Liver (tissue), 9 donors: ENCODE measurements around the gene RAB4A. TPM values are rescaled to one million over a fixed set of nuclear protein-coding genes. Genes with fewer than 3 reads are reported as not detected.
A peak's percentile ranks its signal among the peaks of the same experiment; 100 is the strongest.

Source experiments
- DNase-seq: peaks from one replicate; pipeline ENCODE4 v3.0.0-alpha.2; 2017; ENCODE audit warnings: low spot score
- H3K27ac ChIP-seq, 2 donors: one replicate each; pipeline ENCODE4 v1.7.0; 2013; ENCODE audit warnings: inconsistent platforms in 2 of 2, low read length in 2 of 2, control low read depth in 1 of 2, low read depth in 1 of 2, mild to moderate bottlenecking in 1 of 2
- H3K27me3 ChIP-seq, 4 donors: one replicate each; pipeline versions ENCODE4 v1.6.1 to v1.7.0; 2013; ENCODE audit warnings: low read length in 3 of 4, inconsistent platforms in 1 of 4, mild to moderate bottlenecking in 1 of 4, moderate library complexity in 1 of 4; ENCODE audit not compliant: control insufficient read depth in 4 of 4, insufficient read depth in 4 of 4
- H3K36me3 ChIP-seq, 4 donors: one replicate each; pipeline versions ENCODE4 v1.6.1 to v1.7.0; 2013; ENCODE audit warnings: low read length in 3 of 4, mild to moderate bottlenecking in 3 of 4, low read depth in 1 of 4, moderate library complexity in 1 of 4; ENCODE audit not compliant: control insufficient read depth in 4 of 4, insufficient read depth in 3 of 4
- H3K4me1 ChIP-seq, 4 donors: one replicate each; pipeline versions ENCODE4 v1.6.1 to v1.7.0; 2013; ENCODE audit warnings: low read length in 3 of 4, mild to moderate bottlenecking in 3 of 4, moderate library complexity in 1 of 4; ENCODE audit not compliant: control insufficient read depth in 4 of 4, insufficient read depth in 4 of 4
- H3K4me3 ChIP-seq, 3 donors: one replicate each; pipeline versions ENCODE4 v1.6.1 to v1.7.0; 2013; ENCODE audit warnings: low read length in 3 of 3, control low read depth in 1 of 3, low read depth in 1 of 3, mild to moderate bottlenecking in 1 of 3
- H3K9ac ChIP-seq, 2 donors: one replicate each; pipeline ENCODE4 v1.7.0; 2013; ENCODE audit warnings: low read length in 2 of 2, mild to moderate bottlenecking in 2 of 2, moderate library complexity in 2 of 2, control low read depth in 1 of 2, low read depth in 1 of 2
- H3K9me3 ChIP-seq, 4 donors: one replicate each; pipeline versions ENCODE4 v1.6.1 to v1.7.0; 2013; ENCODE audit warnings: low read length in 3 of 4; ENCODE audit not compliant: control insufficient read depth in 4 of 4
- ATF3 ChIP-seq: IDR thresholded peaks from 2 replicates; pipeline ENCODE4 v1.6.1; 2016; ENCODE audit warnings: antibody characterized with exemption
- CTCF ChIP-seq: fragments of 150-350 bp; IDR thresholded peaks from 2 replicates; pipeline ENCODE4 v1.5.1; 2017; ENCODE audit warnings: improper control_type of control experiment, low read depth, low read length; ENCODE audit not compliant: missing input control
- EGR1 ChIP-seq, 2 donors: IDR thresholded peaks; 2 replicates each; pipeline ENCODE4 v1.6.1; 2016 to 2018; ENCODE audit warnings: antibody characterized with exemption in 2 of 2, low read depth in 2 of 2
- FOXA1 ChIP-seq: IDR thresholded peaks from 2 replicates; pipeline ENCODE4 v1.6.1; 2016; ENCODE audit warnings: antibody characterized with exemption
- FOXA2 ChIP-seq: IDR thresholded peaks from 2 replicates; pipeline ENCODE4 v1.6.1; 2016; ENCODE audit warnings: antibody characterized with exemption
- GABPA ChIP-seq, 2 donors: IDR thresholded peaks in 1 of 2; conservative IDR thresholded peaks in 1 of 2; 2 replicates each; pipeline ENCODE4 v1.6.1; 2016; ENCODE audit warnings: antibody characterized with exemption in 2 of 2, mild to moderate bottlenecking in 1 of 2, moderate library complexity in 1 of 2
- HNF4A ChIP-seq, 2 donors: conservative IDR thresholded peaks; 2 replicates each; pipeline ENCODE4 v1.6.1; 2016; ENCODE audit warnings: antibody characterized with exemption in 2 of 2, mild to moderate bottlenecking in 2 of 2
- HNF4G ChIP-seq: IDR thresholded peaks from 2 replicates; pipeline ENCODE4 v1.6.1; 2016; ENCODE audit warnings: antibody characterized with exemption
- JUND ChIP-seq, 2 donors: IDR thresholded peaks; 2 replicates each; pipeline ENCODE4 v1.6.1; 2016; ENCODE audit warnings: antibody characterized with exemption in 2 of 2
- MAX ChIP-seq: IDR thresholded peaks from 2 replicates; pipeline ENCODE4 v1.6.1; 2016; ENCODE audit warnings: antibody characterized with exemption
- NR2F2 ChIP-seq: IDR thresholded peaks from 2 replicates; pipeline ENCODE4 v1.6.1; 2016; ENCODE audit warnings: antibody characterized with exemption
- RAD21 ChIP-seq, 2 donors: IDR thresholded peaks; 2 replicates each; pipeline ENCODE4 v1.6.1; 2016; ENCODE audit warnings: antibody characterized with exemption in 2 of 2, mild to moderate bottlenecking in 2 of 2
- REST ChIP-seq: IDR thresholded peaks from 2 replicates; pipeline ENCODE4 v1.6.1; 2016; ENCODE audit warnings: antibody characterized with exemption, mild to moderate bottlenecking
- RXRA ChIP-seq, 2 donors: IDR thresholded peaks; 2 replicates each; pipeline ENCODE4 v1.6.1; 2017 to 2018; ENCODE audit warnings: antibody characterized with exemption in 2 of 2, mild to moderate bottlenecking in 1 of 2
- SP1 ChIP-seq: IDR thresholded peaks from 2 replicates; pipeline ENCODE4 v1.6.1; 2018; ENCODE audit warnings: antibody characterized with exemption, mild to moderate bottlenecking
- TAF1 ChIP-seq: conservative IDR thresholded peaks from 2 replicates; pipeline ENCODE4 v1.6.1; 2016; ENCODE audit warnings: antibody characterized with exemption, mild to moderate bottlenecking
- YY1 ChIP-seq: IDR thresholded peaks from 2 replicates; pipeline ENCODE4 v1.6.1; 2016; ENCODE audit warnings: antibody characterized with exemption, mild to moderate bottlenecking
- ZBTB33 ChIP-seq: IDR thresholded peaks from 2 replicates; pipeline ENCODE4 v1.6.1; 2016; ENCODE audit warnings: antibody characterized with exemption
- WGBS: extraction: QIAGEN DNeasy Blood & Tissue Kit; methylation state at CpG from one replicate; pipeline ENCODE4 v1.1.7; 2013; 5-methylcytosine and 5-hydroxymethylcytosine counted together
- polyA plus RNA-seq, 2 donors: library from polyadenylated mRNA; stranded (reverse) in 1 of 2; unstranded in 1 of 2; fragments of 200-250 nt in 1 of 2; fragments of >200 nt in 1 of 2; fragmentation: Nextera tagmentation in 1 of 2; extraction: Ambion mirVana in 1 of 2; gene quantifications; one replicate each; pipeline versions ENCODE4 v1.2.1 to v1.2.3, GENCODE V29; 2013 to 2015
- total RNA-seq, 2 donors: library from RNA; depleted of rRNA; stranded (reverse); fragments of >200 nt; gene quantifications; one replicate each; pipeline ENCODE4 v1.2.3, GENCODE V29; 2014
- donor health status: healthy.
- donor health status: healthy.
- donor health status: healthy.
- donor health status: healthy.
- donor health status: healthy.

RAB4A gene
- total and polyA plus RNA-seq, 4 donors = 16.5 to 51.9 (median 29.5) TPM

GRCh38 chr1:229258757-229259060, 12.2 kb upstream of the RAB4A start:
- DNase-seq = no peak
- no peaks in the 10 kb centered on the region for H3K9me3 ChIP-seq
- H3K9ac ChIP-seq = no peak overlapping the region
- H3K4me1 ChIP-seq = peaks cover 0 to 4% (median 2%) of the 10 kb centered on the region in 4 donors
- no peaks in the 10 kb centered on the region for H3K27me3 ChIP-seq
- WGBS = 74% methylated on average over 5 of the region's 5 CpGs
- no peak overlapping the region for H3K27ac ChIP-seq
- no peak for TF ChIP-seq SP1
- TF ChIP-seq JUND (IDR thresholded peaks at IDR 0.05) = no peak
- no peak overlapping the region for H3K4me3 ChIP-seq
- H3K36me3 ChIP-seq = no peaks in the 10 kb centered on the region

GRCh38 chr1:229260297-229260696, 10.6 kb upstream of the RAB4A start:
- Histone ChIP-seq H3K9me3 (no peaks in the 10 kb centered on the region), H3K9ac (no peak overlapping the region), H3K27ac (no peak overlapping the region), H3K27me3 (no peaks in the 10 kb centered on the region), H3K4me3 (no peak overlapping the region), H3K36me3 (peaks cover 0 to 4% (median 0%) of the 10 kb centered on the region in 4 donors), H3K4me1 (peaks cover 0 to 4% (median 2%) of the 10 kb centered on the region in 4 donors)
- TF ChIP-seq NR2F2 (peak; percentile 17), ATF3 (no peak), TAF1 (no peak)
- DNase-seq = no peak
- 74% methylated on average over 3 of the region's 3 CpGs for WGBS

- Histone ChIP-seq H3K27ac (no peak overlapping the region), H3K36me3 (peaks cover 0 to 4% (median 0%) of the 10 kb centered on the region in 4 donors), H3K4me3 (no peak overlapping the region), H3K4me1 (peaks cover 0 to 4% (median 2%) of the 10 kb centered on the region in 4 donors), H3K9ac (no peak overlapping the region), H3K27me3 (no peaks in the 10 kb centered on the region), H3K9me3 (no peaks in the 10 kb centered on the region)
- DNase-seq = no peak
- TF ChIP-seq FOXA1 (no peak), CTCF (no peak), RAD21 (IDR thresholded peaks at IDR 0.05) (no peak), SP1 (no peak), NR2F2 (no peak), HNF4G (no peak), REST (no peak), RXRA (IDR thresholded peaks at IDR 0.05) (no peak), YY1 (no peak), GABPA (IDR thresholded peaks at IDR 0.05 in 1 of 2, conservative IDR thresholded peaks at IDR 0.05 in 1 of 2) (no peak), JUND (IDR thresholded peaks at IDR 0.05) (no peak), FOXA2 (no peak), EGR1 (IDR thresholded peaks at IDR 0.05; ENCODE audit: low read depth in 2 of 2) (no peak), HNF4A (conservative IDR thresholded peaks at IDR 0.05) (no peak), ATF3 (no peak), MAX (no peak), ZBTB33 (no peak), TAF1 (no peak)
- 95% methylated on average over 2 of the region's 2 CpGs for WGBS
Observed at GRCh38 chr1:229262239-229262638, 8.7 kb upstream of the RAB4A start.
